H1 (cell line): Measurements from ENCODE around the gene RGL3. TPM values are rescaled to one million over a fixed set of nuclear protein-coding genes. Genes with fewer than 3 reads are reported as not detected.

Experiments used
- CBX8 ChIP-seq: fragments of 300-800, 300-1000 bp; sonication (generic); IDR thresholded peaks from 2 replicates; pipeline ENCODE4 v1.7.1; 2016; ENCODE audit warnings: low read depth, low read length, borderline replicate concordance
- CHD1 ChIP-seq: IDR thresholded peaks from 2 replicates; pipeline ENCODE4 v1.6.1; 2012; ENCODE audit warnings: low read depth, low read length, improper control_type of control experiment
- CREB1 ChIP-seq: IDR thresholded peaks from 2 replicates; pipeline ENCODE4 v1.6.1; 2012; ENCODE audit warnings: inconsistent platforms
- CTBP2 ChIP-seq: IDR thresholded peaks from 2 replicates; pipeline ENCODE4 v1.7.0; 2011; ENCODE audit warnings: borderline replicate concordance, mild to moderate bottlenecking, moderate library complexity, mixed read lengths, low read length; ENCODE audit not compliant: insufficient read depth, insufficient read length
- EGR1 ChIP-seq: IDR thresholded peaks from 2 replicates; pipeline ENCODE4 v1.6.1; 2011; ENCODE audit warnings: low read depth, low read length, borderline replicate concordance
- EP300 ChIP-seq, 2 experiments: IDR thresholded peaks; 1 replicate in 1 of 2; 2 replicates in 1 of 2; pipeline ENCODE4 v1.6.1; 2011 to 2012; ENCODE audit warnings: low read depth in 2 of 2, low read length in 2 of 2, mild to moderate bottlenecking in 2 of 2, borderline replicate concordance in 1 of 2, inconsistent platforms in 1 of 2, moderate library complexity in 1 of 2
- GABPA ChIP-seq: IDR thresholded peaks from 2 replicates; pipeline ENCODE4 v1.6.1; 2011; ENCODE audit warnings: mild to moderate bottlenecking, low read length, moderate library complexity, borderline replicate concordance; ENCODE audit not compliant: insufficient read depth
- GTF2F1 ChIP-seq: IDR thresholded peaks from 2 replicates; pipeline ENCODE4 v1.6.1; 2012; ENCODE audit warnings: low read depth, low read length, improper control_type of control experiment, borderline replicate concordance
- JUN ChIP-seq: IDR thresholded peaks from 2 replicates; pipeline ENCODE4 v1.6.1; 2011; ENCODE audit warnings: low read depth, mild to moderate bottlenecking, improper control_type of control experiment, low read length
- JUND ChIP-seq: IDR thresholded peaks from 2 replicates; pipeline ENCODE4 v1.6.1; 2011; ENCODE audit warnings: mild to moderate bottlenecking, improper control_type of control experiment, low read length
- KDM1A ChIP-seq: fragments of 200-600, 300-600 bp; sonication (generic); IDR thresholded peaks from 2 replicates; pipeline ENCODE4 v1.7.1; 2016; ENCODE audit warnings: mild to moderate bottlenecking, low read length, borderline replicate concordance
- NRF1 ChIP-seq: IDR thresholded peaks from 2 replicates; pipeline ENCODE4 v1.6.1; 2011; ENCODE audit warnings: mild to moderate bottlenecking, low read depth, low read length, improper control_type of control experiment
- PHF8 ChIP-seq: fragments of 200-600 bp; sonication (generic); conservative IDR thresholded peaks from 2 replicates; pipeline ENCODE4 v1.7.1; 2012; ENCODE audit warnings: low read depth, mild to moderate bottlenecking, inconsistent platforms, low read length, moderate library complexity
- RAD21 ChIP-seq, 2 experiments: IDR thresholded peaks in 1 of 2; conservative IDR thresholded peaks in 1 of 2; 2 replicates each; pipeline ENCODE4 v1.6.1; 2011; ENCODE audit warnings: low read depth in 2 of 2, low read length in 2 of 2, improper control_type of control experiment in 1 of 2, inconsistent platforms in 1 of 2, mild to moderate bottlenecking in 1 of 2, moderate library complexity in 1 of 2
- RXRA ChIP-seq: IDR thresholded peaks from 2 replicates; pipeline ENCODE4 v1.6.1; 2011; ENCODE audit warnings: low read depth, mild to moderate bottlenecking, low read length, moderate library complexity; ENCODE audit not compliant: insufficient read depth
- SIN3A ChIP-seq, 2 experiments: IDR thresholded peaks in 1 of 2; conservative IDR thresholded peaks in 1 of 2; 2 replicates each; pipeline ENCODE4 v1.6.1; 2011 to 2012; ENCODE audit warnings: low read length in 2 of 2, improper control_type of control experiment in 1 of 2, low read depth in 1 of 2, mild to moderate bottlenecking in 1 of 2
- SIRT6 ChIP-seq: IDR thresholded peaks from one replicate; pipeline ENCODE4 v1.7.1; 2012; ENCODE audit warnings: low read length, inconsistent platforms
- TAF7 ChIP-seq: optimal IDR thresholded peaks from 2 replicates; pipeline ENCODE3; 2011; ENCODE audit warnings: low read depth, mild to moderate bottlenecking, inconsistent platforms, low read length, moderate library complexity, borderline replicate concordance
- TEAD4 ChIP-seq: IDR thresholded peaks from 2 replicates; pipeline ENCODE4 v1.6.1; 2012; ENCODE audit warnings: low read depth, low read length, inconsistent platforms, mixed read lengths
- polyA plus RNA-seq, 7 experiments: library from polyadenylated mRNA; depleted of rRNA in 3 of 7; stranded (reverse) in 5 of 7; unstranded in 2 of 7; fragments of >200 nt in 5 of 7; fragments of 200-250 nt in 2 of 7; gene quantifications; 1 replicate in 5 of 7; 2 replicates in 1 of 7; 4 replicates in 1 of 7; pipeline versions ENCODE4 v1.2.1 to v1.2.3, GENCODE V29; 2011 to 2013; ENCODE audit warnings: missing spikeins in 2 of 7, mixed read lengths in 2 of 7
- total RNA-seq: library from RNA; stranded (reverse); fragmentation: NEBNext Ultra II Directional; extraction: Animal tissue kit (Norgen Biotek cat#: 25700); gene quantifications from 2 replicates; pipeline ENCODE4 v1.2.1, GENCODE V29; 2021
- TF ChIP-seq, protein P1 (sequence below): IDR thresholded peaks from 2 replicates; pipeline ENCODE4 v1.6.1; 2012; ENCODE audit warnings: inconsistent platforms

RGL3 gene
- total and polyA plus RNA-seq, 2 of the 8 experiments (the other 6 are each of a cell fraction or from before 2014, with no cell fraction given), result 36.9 to 40.9 TPM

DNA sequence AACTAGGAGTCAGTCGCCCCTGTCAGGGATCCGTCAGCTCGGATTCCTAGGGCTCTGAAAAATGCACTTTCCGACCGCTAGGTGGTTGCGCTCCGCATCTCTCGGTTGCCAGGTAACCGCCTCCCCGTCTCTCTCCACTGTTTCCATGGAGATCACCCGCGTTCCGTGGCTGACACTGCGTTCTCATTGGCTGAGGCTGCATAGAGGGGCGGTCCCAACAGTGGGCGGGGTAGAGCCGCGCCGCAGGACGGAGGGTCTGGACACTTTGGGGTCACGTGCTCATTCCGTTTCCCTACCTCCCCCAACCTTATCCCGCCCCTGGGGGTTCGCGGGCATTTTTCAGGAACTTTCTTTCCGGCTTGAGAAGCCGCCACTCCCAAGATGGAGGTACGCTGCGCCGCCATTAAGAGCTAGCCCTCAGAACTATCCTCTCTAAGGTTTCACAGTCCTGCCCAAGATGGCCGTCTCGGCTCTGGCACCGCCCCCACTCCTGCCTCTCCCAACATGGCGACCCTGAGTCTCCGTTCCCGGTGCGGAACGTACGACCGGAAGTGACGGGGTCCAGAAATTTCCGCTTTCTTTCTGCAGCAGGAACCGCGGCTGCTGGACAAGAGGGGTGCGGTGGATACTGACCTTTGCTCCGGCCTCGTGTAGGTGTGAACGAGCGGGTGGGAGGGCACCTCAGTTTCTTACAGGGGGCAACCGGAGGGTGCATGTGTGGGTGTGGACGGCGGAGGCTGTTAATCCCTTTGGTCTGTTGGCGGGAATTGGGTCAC is 16.1 kb upstream of the RGL3 start, which contains the start of the genes ODAD3 and PRKCSH (continued):
- TF ChIP-seq CREB1, result peak; percentile 90
- TF ChIP-seq CHD1, result no peak
- peak; percentile 27 to 34; a peak in 2 of 4 replicates for TF ChIP-seq RAD21 (IDR thresholded peaks at IDR 0.05 in 1 of 2, conservative IDR thresholded peaks at IDR 0.05 in 1 of 2; ENCODE audit: low read depth in 2 of 2, low read length in 2 of 2)
- TF ChIP-seq KDM1A, result no peak
- TF ChIP-seq GTF2F1, result no peak
- TF ChIP-seq, protein P1, sequence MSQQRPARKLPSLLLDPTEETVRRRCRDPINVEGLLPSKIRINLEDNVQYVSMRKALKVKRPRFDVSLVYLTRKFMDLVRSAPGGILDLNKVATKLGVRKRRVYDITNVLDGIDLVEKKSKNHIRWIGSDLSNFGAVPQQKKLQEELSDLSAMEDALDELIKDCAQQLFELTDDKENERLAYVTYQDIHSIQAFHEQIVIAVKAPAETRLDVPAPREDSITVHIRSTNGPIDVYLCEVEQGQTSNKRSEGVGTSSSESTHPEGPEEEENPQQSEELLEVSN, result peak; percentile 53
- peak; percentile 96 for TF ChIP-seq GABPA
- 0 out of 2 replicates have a peak, but pooled peaks have one; percentile 69 for TF ChIP-seq PHF8
- no peak for TF ChIP-seq SIRT6
- peak; percentile 83 for TF ChIP-seq EGR1
- TF ChIP-seq EP300 (IDR thresholded peaks at IDR 0.05; ENCODE audit: borderline replicate concordance in 1 of 2, low read depth in 2 of 2, low read length in 2 of 2), result peak in 1 of 2 experiments; percentile 51; a peak in 1 of 3 replicates
- TF ChIP-seq CBX8, result no peak
- TF ChIP-seq TEAD4, result peak; percentile 77
- TF ChIP-seq SIN3A (conservative IDR thresholded peaks at IDR 0.05 in 1 of 2, IDR thresholded peaks at IDR 0.05 in 1 of 2; ENCODE audit: low read depth in 1 of 2, low read length in 2 of 2), result peak; percentile 95 to 98
- TF ChIP-seq NRF1, result no peak
- TF ChIP-seq JUN, result no peak
- peak; percentile 73 for TF ChIP-seq TAF7
- peak; percentile 26; the same call in 1 of the 2 replicates for TF ChIP-seq JUND
- no peak for TF ChIP-seq CTBP2
- no peak for TF ChIP-seq RXRA
- TF ChIP-seq, all 59 proteins: peak for 28
